Subcutaneous adipose tissue (tissue), 4 donors: Measurements from ENCODE around the gene RASA3. TPM values are rescaled to one million over a fixed set of nuclear protein-coding genes. Genes with fewer than 3 reads are reported as not detected.

Source experiments
- CTCF ChIP-seq: fragments of 450-650 bp; IDR thresholded peaks from one replicate; pipeline ENCODE4 v1.5.1; 2016; ENCODE audit warnings: low read depth, mild to moderate bottlenecking, control low read depth, antibody characterized with exemption, moderate library complexity
- total RNA-seq, 4 donors: library from RNA; depleted of rRNA; stranded (reverse); fragments of >200 nt; gene quantifications; one replicate each; pipeline ENCODE4 v1.1.0, GENCODE V29; 2016

RASA3 gene
- total RNA-seq, 4 donors from 2014 or later = 36.9 to 70.1 (median 46.3) TPM

- TF ChIP-seq CTCF = no peak
These were observed 77.5 kb downstream of the RASA3 start for GRCh38 chr13:114054830-114055439.

- TF ChIP-seq CTCF = no peak
These were observed 78.2 kb downstream of the RASA3 start for GRCh38 chr13:114054264-114054663.

GRCh38 chr13:114053026-114053425 is 79.4 kb downstream of the RASA3 start:
- TF ChIP-seq CTCF = no peak

GRCh38 chr13:114050536-114051450 is 81.6 kb downstream of the RASA3 start:
- TF ChIP-seq CTCF = no peak

GRCh38 chr13:114049626-114050101 is 82.8 kb downstream of the RASA3 start:
- no peak for TF ChIP-seq CTCF

- no peak for TF ChIP-seq CTCF
These were observed 83.4 kb downstream of the RASA3 start for GRCh38 chr13:114049026-114049425.

GRCh38 chr13:114048443-114048842 is 84.0 kb downstream of the RASA3 start:
- TF ChIP-seq CTCF = no peak
